Measurements from ENCODE around the gene MRPL24.

DNA sequence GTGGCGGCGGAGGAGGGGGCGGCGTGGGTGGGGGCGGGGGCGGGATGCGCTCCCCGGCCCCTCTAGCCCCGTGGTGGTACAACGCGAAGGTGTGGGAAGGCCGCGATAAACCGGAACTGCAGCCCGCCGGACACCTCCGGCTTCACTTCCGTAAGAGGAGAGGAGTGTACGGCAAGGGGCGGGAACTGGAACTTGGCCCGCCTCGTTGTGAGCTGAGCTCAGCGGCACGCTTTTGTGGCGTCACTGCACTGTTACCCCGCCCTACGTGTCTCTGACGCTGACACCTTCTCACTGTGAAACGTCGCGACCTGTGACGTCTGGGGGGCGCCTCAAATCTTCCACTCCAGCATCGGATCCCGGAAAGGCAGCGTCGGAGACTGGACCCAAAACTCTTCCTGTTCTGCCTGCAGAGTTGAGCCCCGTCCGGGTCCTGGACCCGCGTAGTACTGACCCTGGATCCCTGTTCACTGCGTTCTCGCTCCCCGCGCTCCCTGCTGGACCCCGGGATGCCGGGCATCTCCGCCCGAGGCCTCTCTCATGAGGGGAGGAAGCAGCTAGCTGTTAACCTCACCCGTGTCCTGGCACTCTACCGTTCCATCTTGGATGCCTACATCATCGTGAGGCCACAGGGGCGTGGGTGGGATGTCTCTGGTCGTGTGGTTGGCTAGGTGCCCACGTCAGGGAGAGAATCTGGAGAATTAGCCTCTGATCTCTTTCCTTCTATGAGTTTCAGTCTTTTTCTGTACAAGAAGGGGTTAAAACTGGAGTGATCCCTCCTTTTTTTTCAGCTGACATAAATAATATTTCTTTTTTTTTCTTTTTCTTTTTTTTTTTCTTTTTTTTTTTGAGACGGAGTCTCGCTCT lies 12.1 kb downstream of the MRPL24 start, which contains the start of gene ISG20L2:
- peak; percentile 29 for TF ChIP-seq POLR2A (IDR thresholded peaks at IDR 0.05; ENCODE audit: low read length)
- no peak for TF ChIP-seq CTCF (IDR thresholded peaks at IDR 0.05)
- TF ChIP-seq, protein P1, sequence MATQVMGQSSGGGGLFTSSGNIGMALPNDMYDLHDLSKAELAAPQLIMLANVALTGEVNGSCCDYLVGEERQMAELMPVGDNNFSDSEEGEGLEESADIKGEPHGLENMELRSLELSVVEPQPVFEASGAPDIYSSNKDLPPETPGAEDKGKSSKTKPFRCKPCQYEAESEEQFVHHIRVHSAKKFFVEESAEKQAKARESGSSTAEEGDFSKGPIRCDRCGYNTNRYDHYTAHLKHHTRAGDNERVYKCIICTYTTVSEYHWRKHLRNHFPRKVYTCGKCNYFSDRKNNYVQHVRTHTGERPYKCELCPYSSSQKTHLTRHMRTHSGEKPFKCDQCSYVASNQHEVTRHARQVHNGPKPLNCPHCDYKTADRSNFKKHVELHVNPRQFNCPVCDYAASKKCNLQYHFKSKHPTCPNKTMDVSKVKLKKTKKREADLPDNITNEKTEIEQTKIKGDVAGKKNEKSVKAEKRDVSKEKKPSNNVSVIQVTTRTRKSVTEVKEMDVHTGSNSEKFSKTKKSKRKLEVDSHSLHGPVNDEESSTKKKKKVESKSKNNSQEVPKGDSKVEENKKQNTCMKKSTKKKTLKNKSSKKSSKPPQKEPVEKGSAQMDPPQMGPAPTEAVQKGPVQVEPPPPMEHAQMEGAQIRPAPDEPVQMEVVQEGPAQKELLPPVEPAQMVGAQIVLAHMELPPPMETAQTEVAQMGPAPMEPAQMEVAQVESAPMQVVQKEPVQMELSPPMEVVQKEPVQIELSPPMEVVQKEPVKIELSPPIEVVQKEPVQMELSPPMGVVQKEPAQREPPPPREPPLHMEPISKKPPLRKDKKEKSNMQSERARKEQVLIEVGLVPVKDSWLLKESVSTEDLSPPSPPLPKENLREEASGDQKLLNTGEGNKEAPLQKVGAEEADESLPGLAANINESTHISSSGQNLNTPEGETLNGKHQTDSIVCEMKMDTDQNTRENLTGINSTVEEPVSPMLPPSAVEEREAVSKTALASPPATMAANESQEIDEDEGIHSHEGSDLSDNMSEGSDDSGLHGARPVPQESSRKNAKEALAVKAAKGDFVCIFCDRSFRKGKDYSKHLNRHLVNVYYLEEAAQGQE (IDR thresholded peaks at IDR 0.05), result no peak
- no peak for TF ChIP-seq RAD21 (conservative IDR thresholded peaks at IDR 0.05 in 1 of 2, IDR thresholded peaks at IDR 0.05 in 1 of 2)
- TF ChIP-seq KDM1A (IDR thresholded peaks at IDR 0.05; ENCODE audit: low read depth), result no peak
- no peak for TF ChIP-seq ZFP36 (IDR thresholded peaks at IDR 0.05; ENCODE audit: borderline replicate concordance, partially characterized antibody)
- TF ChIP-seq, protein P2, sequence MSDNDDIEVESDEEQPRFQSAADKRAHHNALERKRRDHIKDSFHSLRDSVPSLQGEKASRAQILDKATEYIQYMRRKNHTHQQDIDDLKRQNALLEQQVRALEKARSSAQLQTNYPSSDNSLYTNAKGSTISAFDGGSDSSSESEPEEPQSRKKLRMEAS (IDR thresholded peaks at IDR 0.05), result peak; percentile 45; the same call in 1 of the 2 replicates
- TF ChIP-seq EHF (CRISPR knock-in tag; IDR thresholded peaks at IDR 0.05), result no peak
- TF ChIP-seq, protein P3, sequence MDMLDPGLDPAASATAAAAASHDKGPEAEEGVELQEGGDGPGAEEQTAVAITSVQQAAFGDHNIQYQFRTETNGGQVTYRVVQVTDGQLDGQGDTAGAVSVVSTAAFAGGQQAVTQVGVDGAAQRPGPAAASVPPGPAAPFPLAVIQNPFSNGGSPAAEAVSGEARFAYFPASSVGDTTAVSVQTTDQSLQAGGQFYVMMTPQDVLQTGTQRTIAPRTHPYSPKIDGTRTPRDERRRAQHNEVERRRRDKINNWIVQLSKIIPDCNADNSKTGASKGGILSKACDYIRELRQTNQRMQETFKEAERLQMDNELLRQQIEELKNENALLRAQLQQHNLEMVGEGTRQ (IDR thresholded peaks at IDR 0.05), result peak; percentile 26; the same call in 1 of the 2 replicates
- no peak for TF ChIP-seq CEBPB (IDR thresholded peaks at IDR 0.05)

Measured in A549 (cell line).